CD4-positive, alpha-beta T cell (primary cell): ENCODE measurements around the gene TBCD. TPM values are rescaled to one million over a fixed set of nuclear protein-coding genes. Genes with fewer than 3 reads are reported as not detected.

Source experiments
- ATAC-seq: fragments of 200-7000 bp; cut with Tn5 transposase; one replicate; pipeline ENCODE4 v1.10.0; 2022; ENCODE audit warnings: mild to moderate bottlenecking; ENCODE audit not compliant: poor library complexity
- CTCF ChIA-PET: fragments of 350-600 bp; sonication (Branson Sonifier 250); formaldehyde crosslinking; loops from one replicate; lab custom pipeline; 2021; ENCODE audit warnings: antibody characterized with exemption, inconsistent platforms; lab: Charles Lee
- POLR2A ChIA-PET: fragments of 350-600 bp; sonication (Branson Sonifier 250); formaldehyde crosslinking; loops from one replicate; lab custom pipeline; 2021; ENCODE audit warnings: antibody characterized with exemption, inconsistent platforms; lab: Charles Lee
- DNase-seq, 14 experiments: peaks; one replicate each; pipeline ENCODE4 v3.0.0-alpha.2; 2013 to 2020; ENCODE audit warnings: mixed read lengths in 2 of 14
- H3K27ac ChIP-seq, 2 donors: one replicate each; pipeline versions ENCODE4 v1.5.1 to v1.7.0; 2013; ENCODE audit warnings: low read length in 2 of 2, low read depth in 1 of 2, mild to moderate bottlenecking in 1 of 2
- H3K27me3 ChIP-seq, 2 experiments: 1 replicate in 1 of 2; 2 replicates in 1 of 2; pipeline versions ENCODE4 v1.6.1 to v1.7.0; 2013; ENCODE audit warnings: low read length in 2 of 2, control low read depth in 1 of 2, mild to moderate bottlenecking in 1 of 2, moderate library complexity in 1 of 2; ENCODE audit not compliant: insufficient read depth in 2 of 2, control insufficient read depth in 1 of 2
- H3K36me3 ChIP-seq: one replicate; pipeline ENCODE4 v1.6.1; 2013; ENCODE audit warnings: low read length, control low read depth; ENCODE audit not compliant: insufficient read depth
- H3K4me1 ChIP-seq: one replicate; pipeline ENCODE4 v1.6.1; 2013; ENCODE audit warnings: low read length, control low read depth; ENCODE audit not compliant: insufficient read depth
- H3K4me3 ChIP-seq: one replicate; pipeline ENCODE4 v1.5.1; 2013; ENCODE audit warnings: mild to moderate bottlenecking, low read length, moderate library complexity
- H3K9me3 ChIP-seq, 2 experiments: 1 replicate in 1 of 2; 2 replicates in 1 of 2; pipeline versions ENCODE4 v1.6.1 to v1.7.0; 2013; ENCODE audit warnings: low read length in 2 of 2, mild to moderate bottlenecking in 2 of 2, control low read depth in 1 of 2, moderate library complexity in 1 of 2; ENCODE audit not compliant: control insufficient read depth in 1 of 2, insufficient read depth in 1 of 2
- H3K27ac Mint-ChIP-seq: one replicate; pipeline ENCODE4 v1.8.0; 2020; ENCODE audit warnings: mixed read lengths
- H3K27me3 Mint-ChIP-seq: one replicate; pipeline ENCODE4 v1.8.0; 2021; ENCODE audit warnings: mixed read lengths
- H3K36me3 Mint-ChIP-seq: one replicate; pipeline ENCODE4 v1.8.0; 2021; ENCODE audit warnings: low read depth, mixed read lengths
- H3K4me1 Mint-ChIP-seq: one replicate; pipeline ENCODE4 v1.8.0; 2021; ENCODE audit warnings: low read depth, mixed read lengths
- H3K4me3 Mint-ChIP-seq: one replicate; pipeline ENCODE4 v1.8.0; 2020; ENCODE audit warnings: mild to moderate bottlenecking, mixed read lengths
- H3K9me3 Mint-ChIP-seq: one replicate; pipeline ENCODE4 v1.8.0; 2020; ENCODE audit warnings: mixed read lengths
- intact Hi-C, 2 experiments: fragments of 100-400 bp; cut with DNase I in 1 of 2; cut with micrococcal nuclease in 1 of 2; formaldehyde crosslinking; loops; one replicate each; pipeline versions ENCODE4 v1.15.1 to v1.9.0; 2023 to 2025; cut with DNase I, micrococcal nuclease
- total RNA-seq, 174 experiments: library from RNA in 2 of 174; stranded (reverse) in 2 of 174; gene quantifications; one replicate each; pipeline ENCODE4 v1.2.3 and lab custom pipeline; 2021 to 2026
- TF ChIP-seq, protein P1 (sequence below): fragments of 200-600 bp; IDR thresholded peaks from one replicate; pipeline ENCODE4 v1.8.0; 2022; ENCODE audit warnings: antibody characterized with exemption, mild to moderate bottlenecking

The TBCD gene
- total RNA-seq, 2 experiments from 2014 or later: 74.6 to 80.3 TPM

DNA sequence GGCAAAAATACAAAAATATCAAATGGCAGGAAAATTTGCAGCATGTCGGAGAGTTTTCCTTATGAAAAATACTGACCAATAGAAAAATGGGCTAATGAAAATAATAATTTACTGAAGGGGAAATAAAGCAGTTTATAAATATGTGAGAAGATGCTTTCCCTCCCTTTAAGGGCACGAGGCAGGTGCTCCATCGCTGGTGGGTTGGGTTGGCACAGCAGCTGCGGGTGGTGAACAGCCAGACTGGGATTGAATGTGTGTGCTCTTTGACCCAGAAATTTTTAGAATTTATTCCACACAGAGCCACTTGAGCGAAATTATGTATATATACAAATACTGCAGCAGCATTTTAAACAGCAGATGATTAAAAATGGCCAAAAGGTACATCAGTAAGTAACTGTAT lies 197.1 kb downstream of the TBCD start:
- H3K36me3 ChIP-seq: peaks cover 16% of the 10 kb centered on the region
- POLR2A ChIA-PET: no interaction called here
- H3K27ac ChIP-seq: no peak overlapping the region
- CTCF ChIA-PET: no interaction called here
- H3K4me1 Mint-ChIP-seq: no peaks in the 10 kb centered on the region
- peaks cover 23 to 43% of the 10 kb centered on the region in 2 experiments for H3K9me3 ChIP-seq
- H3K27ac Mint-ChIP-seq: no peak overlapping the region
- H3K9me3 Mint-ChIP-seq: peaks cover 18% of the 10 kb centered on the region
- intact Hi-C loops: no loop called here
- ATAC-seq (no peak), DNase-seq (no peak)
- H3K4me1 ChIP-seq: peaks cover 3% of the 10 kb centered on the region
- TF ChIP-seq, protein P1, sequence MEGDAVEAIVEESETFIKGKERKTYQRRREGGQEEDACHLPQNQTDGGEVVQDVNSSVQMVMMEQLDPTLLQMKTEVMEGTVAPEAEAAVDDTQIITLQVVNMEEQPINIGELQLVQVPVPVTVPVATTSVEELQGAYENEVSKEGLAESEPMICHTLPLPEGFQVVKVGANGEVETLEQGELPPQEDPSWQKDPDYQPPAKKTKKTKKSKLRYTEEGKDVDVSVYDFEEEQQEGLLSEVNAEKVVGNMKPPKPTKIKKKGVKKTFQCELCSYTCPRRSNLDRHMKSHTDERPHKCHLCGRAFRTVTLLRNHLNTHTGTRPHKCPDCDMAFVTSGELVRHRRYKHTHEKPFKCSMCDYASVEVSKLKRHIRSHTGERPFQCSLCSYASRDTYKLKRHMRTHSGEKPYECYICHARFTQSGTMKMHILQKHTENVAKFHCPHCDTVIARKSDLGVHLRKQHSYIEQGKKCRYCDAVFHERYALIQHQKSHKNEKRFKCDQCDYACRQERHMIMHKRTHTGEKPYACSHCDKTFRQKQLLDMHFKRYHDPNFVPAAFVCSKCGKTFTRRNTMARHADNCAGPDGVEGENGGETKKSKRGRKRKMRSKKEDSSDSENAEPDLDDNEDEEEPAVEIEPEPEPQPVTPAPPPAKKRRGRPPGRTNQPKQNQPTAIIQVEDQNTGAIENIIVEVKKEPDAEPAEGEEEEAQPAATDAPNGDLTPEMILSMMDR: no peak
- no peak overlapping the region for H3K4me3 Mint-ChIP-seq
- no peak overlapping the region for H3K4me3 ChIP-seq
- H3K27me3 Mint-ChIP-seq: no peaks in the 10 kb centered on the region
- H3K36me3 Mint-ChIP-seq: peaks cover 89% of the 10 kb centered on the region
- no peaks in the 10 kb centered on the region for H3K27me3 ChIP-seq

DNA sequence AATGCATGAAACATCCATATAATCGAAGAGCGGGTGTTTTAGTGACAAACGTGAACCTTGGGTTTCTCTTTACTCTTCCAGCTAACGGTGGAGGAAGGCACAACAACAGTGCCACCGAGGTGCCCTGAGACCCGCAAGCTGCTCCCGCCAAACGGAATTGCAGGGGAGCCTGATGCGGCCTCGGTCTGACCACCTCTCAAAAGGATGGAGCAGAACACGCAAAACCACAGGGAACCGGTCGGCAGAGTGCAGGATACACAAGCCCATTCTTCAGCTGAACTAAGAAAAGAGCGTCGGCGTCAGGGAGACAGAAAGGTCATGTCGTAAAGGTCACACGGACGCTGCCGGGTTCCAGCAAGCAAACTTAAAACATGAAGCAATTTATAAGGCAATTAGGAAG lies 197.5 kb downstream of the TBCD start:
- no peaks in the 10 kb centered on the region for H3K27me3 ChIP-seq
- H3K4me3 Mint-ChIP-seq: no peak overlapping the region
- H3K9me3 ChIP-seq: peaks cover 19 to 39% of the 10 kb centered on the region in 2 experiments
- no peaks in the 10 kb centered on the region for H3K27me3 Mint-ChIP-seq
- DNase-seq (no peak), ATAC-seq (no peak)
- H3K4me3 ChIP-seq: no peak overlapping the region
- ChIA-PET POLR2A (no interaction called here), CTCF (no interaction called here)
- no peak overlapping the region for H3K27ac Mint-ChIP-seq
- no peak overlapping the region for H3K27ac ChIP-seq
- H3K4me1 Mint-ChIP-seq: no peaks in the 10 kb centered on the region
- H3K36me3 ChIP-seq: peaks cover 12% of the 10 kb centered on the region
- intact Hi-C loops: no loop called here
- TF ChIP-seq, protein P1: no peak
- H3K9me3 Mint-ChIP-seq: peaks cover 18% of the 10 kb centered on the region
- H3K36me3 Mint-ChIP-seq: peaks cover 89% of the 10 kb centered on the region
- peaks cover 3% of the 10 kb centered on the region for H3K4me1 ChIP-seq

DNA sequence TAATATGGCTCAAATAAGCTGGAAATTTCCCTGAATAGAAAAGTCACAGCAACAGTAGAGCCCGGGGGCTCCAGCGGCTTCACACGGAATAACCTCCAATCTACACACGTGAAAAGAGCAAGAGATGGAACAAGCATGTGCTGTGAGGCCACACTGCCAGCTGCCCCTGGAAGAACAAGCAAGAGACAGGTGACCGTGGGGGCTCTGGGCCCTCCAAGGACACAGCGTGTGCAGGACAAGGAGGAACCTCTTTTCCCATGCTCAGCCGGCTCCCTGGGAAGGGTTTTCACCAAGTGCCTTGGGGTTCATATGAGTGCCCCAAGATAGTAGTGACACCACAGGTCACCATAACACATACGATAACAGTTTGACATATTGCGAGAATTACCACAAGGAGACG lies 198.1 kb downstream of the TBCD start:
- no peaks in the 10 kb centered on the region for H3K27me3 Mint-ChIP-seq
- H3K9me3 Mint-ChIP-seq: peaks cover 15% of the 10 kb centered on the region
- no peak overlapping the region for H3K27ac Mint-ChIP-seq
- ChIA-PET CTCF (no interaction called here), POLR2A (no interaction called here)
- intact Hi-C loops: no loop called here
- ATAC-seq: no peak
- H3K36me3 Mint-ChIP-seq: peaks cover 89% of the 10 kb centered on the region
- Histone ChIP-seq H3K4me3 (no peak overlapping the region), H3K27me3 (no peaks in the 10 kb centered on the region), H3K27ac (no peak overlapping the region), H3K36me3 (peaks cover 10% of the 10 kb centered on the region), H3K9me3 (peaks cover 13 to 36% of the 10 kb centered on the region in 2 experiments), H3K4me1 (peaks cover 3% of the 10 kb centered on the region)
- H3K4me3 Mint-ChIP-seq: no peak overlapping the region
- TF ChIP-seq, protein P1: no peak
- no peak for DNase-seq
- no peaks in the 10 kb centered on the region for H3K4me1 Mint-ChIP-seq
